Measurements from ENCODE around the gene TGM5. TPM values are rescaled to one million over a fixed set of nuclear protein-coding genes. Genes with fewer than 3 reads are reported as not detected.

Gene TGM5
- total RNA-seq, 1 donor, result not detected

- Histone ChIP-seq H3K9me3 (ENCODE audit: low read depth, low read length) (no peaks in the 10 kb centered on the region), H3K4me1 (ENCODE audit: insufficient read depth, low read length) (no peaks in the 10 kb centered on the region), H3K4me3 (ENCODE audit: insufficient read depth, low read length) (no peak overlapping the region), H4K20me1 (ENCODE audit: insufficient read depth, low read length) (no peaks in the 10 kb centered on the region), H3K79me2 (ENCODE audit: insufficient read depth, low read length) (no peaks in the 10 kb centered on the region), H3K36me3 (ENCODE audit: insufficient read depth, low read length) (no peaks in the 10 kb centered on the region), H3K27me3 (ENCODE audit: insufficient read depth, low read length) (peaks cover 6% of the 10 kb centered on the region), H3K27ac (ENCODE audit: low read depth, low read length) (peak overlapping the region; percentile 68), H3K4me2 (ENCODE audit: insufficient read depth, low read length) (peak overlapping the region; percentile 19), H2AFZ (ENCODE audit: low read length) (peak overlapping the region; percentile 39)
- DNase-seq (ENCODE audit: insufficient read length, low spot score, missing footprints), result peak; percentile 41
- TF ChIP-seq CTCF (IDR thresholded peaks at IDR 0.05; ENCODE audit: extremely low read depth, low read depth, low read length), result no peak
These were observed 17.5 kb downstream of the TGM5 start for GRCh38 chr15:43249236-43249635.

- Histone ChIP-seq H3K9me3 (ENCODE audit: low read depth, low read length) (no peaks in the 10 kb centered on the region), H3K4me2 (ENCODE audit: insufficient read depth, low read length) (no peak overlapping the region), H3K4me1 (ENCODE audit: insufficient read depth, low read length) (no peaks in the 10 kb centered on the region), H3K27me3 (ENCODE audit: insufficient read depth, low read length) (peaks cover 12% of the 10 kb centered on the region), H3K4me3 (ENCODE audit: insufficient read depth, low read length) (no peak overlapping the region), H4K20me1 (ENCODE audit: insufficient read depth, low read length) (no peaks in the 10 kb centered on the region), H3K79me2 (ENCODE audit: insufficient read depth, low read length) (no peaks in the 10 kb centered on the region), H3K36me3 (ENCODE audit: insufficient read depth, low read length) (no peaks in the 10 kb centered on the region), H3K27ac (ENCODE audit: low read depth, low read length) (no peak overlapping the region), H2AFZ (ENCODE audit: low read length) (no peak overlapping the region)
- no peak for DNase-seq (ENCODE audit: insufficient read length, low spot score, missing footprints)
- no peak for TF ChIP-seq CTCF (IDR thresholded peaks at IDR 0.05; ENCODE audit: extremely low read depth, low read depth, low read length)
These were observed 20.4 kb downstream of the TGM5 start for GRCh38 chr15:43246261-43246774.

- peaks cover 12% of the 10 kb centered on the region for H3K27me3 ChIP-seq (ENCODE audit: insufficient read depth, low read length)
- H3K36me3 ChIP-seq (ENCODE audit: insufficient read depth, low read length), result no peaks in the 10 kb centered on the region
- H3K4me1 ChIP-seq (ENCODE audit: insufficient read depth, low read length), result peaks cover 3% of the 10 kb centered on the region
- DNase-seq (ENCODE audit: insufficient read length, low spot score, missing footprints), result no peak
- no peak overlapping the region for H3K4me2 ChIP-seq (ENCODE audit: insufficient read depth, low read length)
- no peaks in the 10 kb centered on the region for H4K20me1 ChIP-seq (ENCODE audit: insufficient read depth, low read length)
- no peak overlapping the region for H2AFZ ChIP-seq (ENCODE audit: low read length)
- no peaks in the 10 kb centered on the region for H3K9me3 ChIP-seq (ENCODE audit: low read depth, low read length)
- H3K4me3 ChIP-seq (ENCODE audit: insufficient read depth, low read length), result no peak overlapping the region
- no peaks in the 10 kb centered on the region for H3K79me2 ChIP-seq (ENCODE audit: insufficient read depth, low read length)
- no peak overlapping the region for H3K27ac ChIP-seq (ENCODE audit: low read depth, low read length)
- TF ChIP-seq CTCF (IDR thresholded peaks at IDR 0.05; ENCODE audit: extremely low read depth, low read depth, low read length), result no peak
These were observed 22.6 kb downstream of the TGM5 start for GRCh38 chr15:43244092-43244491.

GRCh38 chr15:43243020-43243645, 23.6 kb downstream of the TGM5 start:
- no peaks in the 10 kb centered on the region for H3K36me3 ChIP-seq (ENCODE audit: insufficient read depth, low read length)
- H3K9me3 ChIP-seq (ENCODE audit: low read depth, low read length), result no peaks in the 10 kb centered on the region
- H3K4me3 ChIP-seq (ENCODE audit: insufficient read depth, low read length), result no peak overlapping the region
- H4K20me1 ChIP-seq (ENCODE audit: insufficient read depth, low read length), result no peaks in the 10 kb centered on the region
- H3K79me2 ChIP-seq (ENCODE audit: insufficient read depth, low read length), result no peaks in the 10 kb centered on the region
- H3K27me3 ChIP-seq (ENCODE audit: insufficient read depth, low read length), result peaks cover 12% of the 10 kb centered on the region
- H3K27ac ChIP-seq (ENCODE audit: low read depth, low read length), result no peak overlapping the region
- TF ChIP-seq CTCF (IDR thresholded peaks at IDR 0.05; ENCODE audit: extremely low read depth, low read depth, low read length), result no peak
- DNase-seq (ENCODE audit: insufficient read length, low spot score, missing footprints), result no peak
- H3K4me2 ChIP-seq (ENCODE audit: insufficient read depth, low read length), result no peak overlapping the region
- H2AFZ ChIP-seq (ENCODE audit: low read length), result no peak overlapping the region
- peaks cover 3% of the 10 kb centered on the region for H3K4me1 ChIP-seq (ENCODE audit: insufficient read depth, low read length)
